HG03378 (cell line): ENCODE data around the gene SMCO4.
"Not testable (repeated sequence)": the region's sequence is repeated elsewhere in the genome, so short reads cannot be mapped to it uniquely, and the experiment has no call there.

Experiments used
- ATAC-seq: cut with Tn5 transposase; IDR thresholded peaks from one replicate; pipeline ENCODE4 v1.9.1; 2021; ENCODE audit warnings: mild to moderate bottlenecking, moderate library complexity; ENCODE audit not compliant: unreplicated experiment

The SMCO4 gene

GRCh38 chr11:93481279-93481678 lies 61.9 kb downstream of the SMCO4 start:
- no peak for ATAC-seq

GRCh38 chr11:93480756-93481155 lies 62.4 kb downstream of the SMCO4 start:
- ATAC-seq, result no peak

GRCh38 chr11:93480256-93480655 lies 62.9 kb downstream of the SMCO4 start:
- no peak for ATAC-seq

- no peak for ATAC-seq
These were observed 64.3 kb downstream of the SMCO4 start for GRCh38 chr11:93478841-93479240.

- no peak for ATAC-seq
These were observed 65.4 kb downstream of the SMCO4 start for GRCh38 chr11:93477684-93478234.

GRCh38 chr11:93476796-93477195 lies 66.4 kb downstream of the SMCO4 start:
- no peak for ATAC-seq

- ATAC-seq, result no peak
These were observed 69.1 kb downstream of the SMCO4 start for GRCh38 chr11:93474123-93474522.

GRCh38 chr11:93468290-93468689 lies 74.9 kb downstream of the SMCO4 start:
- no peak for ATAC-seq

GRCh38 chr11:93467054-93467453 lies 76.1 kb downstream of the SMCO4 start:
- ATAC-seq, result no peak

GRCh38 chr11:93464927-93465540 lies 78.2 kb downstream of the SMCO4 start:
- ATAC-seq, result no peak

- ATAC-seq, result not testable (repeated sequence)
These were observed 79.5 kb downstream of the SMCO4 start for GRCh38 chr11:93463666-93464065.

- no peak for ATAC-seq
These were observed 84.9 kb downstream of the SMCO4 start for GRCh38 chr11:93458286-93458685.

GRCh38 chr11:93444617-93445073 lies 98.5 kb downstream of the SMCO4 start:
- no peak for ATAC-seq

GRCh38 chr11:93443232-93443631 lies 100.0 kb downstream of the SMCO4 start:
- ATAC-seq, result not testable (repeated sequence)

GRCh38 chr11:93432247-93432646 lies 110.9 kb downstream of the SMCO4 start:
- no peak for ATAC-seq
